ENCODE measurements around the gene NUP188.

The NUP188 gene

DNA sequence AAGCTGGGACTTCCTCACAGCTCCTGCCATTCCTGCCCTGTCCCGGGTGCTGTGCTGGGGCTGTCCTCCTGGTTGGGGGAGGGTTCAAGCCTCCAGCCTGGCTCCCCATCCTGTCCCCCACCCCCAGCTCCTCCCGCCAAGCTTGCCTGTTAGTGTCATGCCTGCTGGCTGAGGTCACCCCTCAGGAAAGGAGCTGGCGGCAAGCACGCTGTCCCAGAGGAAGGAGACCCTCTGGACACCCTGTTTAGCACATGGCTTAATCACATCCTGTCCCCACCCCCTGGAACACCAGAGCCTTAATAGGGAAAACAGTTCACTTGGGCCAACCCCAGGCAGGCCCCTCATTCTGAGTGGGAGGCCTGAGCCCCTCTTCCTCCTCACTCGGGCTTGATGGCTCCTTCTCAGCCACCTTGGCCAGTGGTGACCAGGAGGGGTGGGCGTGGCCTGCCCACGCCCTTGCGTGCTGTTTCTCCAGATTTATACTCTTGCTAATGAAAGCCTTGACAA, 35.9 kb upstream of the NUP188 start:
- TF ChIP-seq FOXP2 (optimal IDR thresholded peaks at IDR 0.05; ENCODE audit: control extremely low read depth, extremely low read length, insufficient read depth) (no peak), POLR2AphosphoS5 (IDR thresholded peaks at IDR 0.05; ENCODE audit: borderline replicate concordance, low read depth, low read length) (no peak), EZH2 (IDR thresholded peaks at IDR 0.05) (no peak)
- Histone ChIP-seq H3K27ac (no peak overlapping the region), H3K36me3 (ENCODE audit: insufficient read depth, low read length) (peaks cover 21% of the 10 kb centered on the region; the same call in 1 of the 2 replicates), H3K9ac (ENCODE audit: insufficient read length) (no peak overlapping the region), H3K9me3 (ENCODE audit: low read depth, low read length) (no peaks in the 10 kb centered on the region), H3K4me3 (no peak overlapping the region)
- no peak for DNase-seq (ENCODE audit: low read depth, low spot score)

GRCh38 chr9:128912270-128912853, 35.1 kb upstream of the NUP188 start:
- Histone ChIP-seq H3K4me3 (no peak overlapping the region), H3K9ac (ENCODE audit: insufficient read length) (no peak overlapping the region), H3K36me3 (ENCODE audit: insufficient read depth, low read length) (peaks cover 18% of the 10 kb centered on the region; the same call in 1 of the 2 replicates), H3K9me3 (ENCODE audit: low read depth, low read length) (no peaks in the 10 kb centered on the region), H3K27ac (no peak overlapping the region)
- TF ChIP-seq FOXP2 (optimal IDR thresholded peaks at IDR 0.05; ENCODE audit: control extremely low read depth, extremely low read length, insufficient read depth) (no peak), POLR2AphosphoS5 (IDR thresholded peaks at IDR 0.05; ENCODE audit: borderline replicate concordance, low read depth, low read length) (no peak), EZH2 (IDR thresholded peaks at IDR 0.05) (no peak)
- no peak for DNase-seq (ENCODE audit: low read depth, low spot score)

DNA sequence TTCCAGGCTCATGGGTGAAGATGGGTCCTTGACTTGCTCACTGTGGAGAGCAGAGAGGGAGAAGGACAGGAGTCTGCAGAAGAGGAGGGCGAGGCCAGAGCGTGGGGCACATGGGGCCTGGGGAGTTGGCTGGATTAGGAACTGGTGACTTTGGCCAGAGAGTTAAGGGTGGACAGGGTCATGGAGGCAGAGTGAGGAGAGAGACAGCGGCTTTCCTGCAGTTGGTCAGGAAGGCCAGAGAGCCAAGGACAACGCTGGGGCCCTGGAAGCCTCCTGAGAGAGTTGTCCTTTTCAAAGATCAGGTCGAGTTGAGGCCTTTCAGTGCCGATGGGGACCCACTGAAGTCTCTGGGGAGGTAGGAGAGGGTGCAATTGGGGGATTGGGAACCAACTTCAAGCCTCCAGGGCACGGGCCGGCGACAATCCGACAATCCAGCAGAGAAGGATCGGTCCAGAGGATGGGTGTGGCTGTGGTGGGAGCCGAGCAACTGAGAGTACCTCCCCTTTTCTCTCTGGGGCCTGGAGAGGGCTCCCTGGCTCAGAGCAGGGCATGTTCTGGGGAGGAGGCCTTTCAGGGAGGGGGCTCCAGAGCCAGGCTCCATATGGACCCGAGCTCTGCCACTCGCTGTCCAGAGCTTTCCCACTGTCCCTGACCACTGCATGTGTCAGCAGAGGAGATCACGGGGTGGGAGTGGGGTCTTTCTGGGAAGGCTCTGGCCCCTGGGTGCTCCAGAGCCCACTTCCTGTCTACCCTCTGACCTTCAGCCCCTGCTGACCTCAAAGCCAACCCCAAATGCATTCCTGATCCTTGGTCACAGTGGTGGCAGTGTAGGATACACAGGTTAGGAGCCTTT, 34.2 kb upstream of the NUP188 start:
- DNase-seq (ENCODE audit: low read depth, low spot score): no peak
- H3K9me3 ChIP-seq (ENCODE audit: low read depth, low read length): no peaks in the 10 kb centered on the region
- no peak for TF ChIP-seq EZH2 (IDR thresholded peaks at IDR 0.05)
- H3K9ac ChIP-seq (ENCODE audit: insufficient read length): no peak overlapping the region
- H3K27ac ChIP-seq: no peak overlapping the region
- H3K4me3 ChIP-seq: no peak overlapping the region
- H3K36me3 ChIP-seq (ENCODE audit: insufficient read depth, low read length): peaks cover 16% of the 10 kb centered on the region; the same call in 1 of the 2 replicates

DNA sequence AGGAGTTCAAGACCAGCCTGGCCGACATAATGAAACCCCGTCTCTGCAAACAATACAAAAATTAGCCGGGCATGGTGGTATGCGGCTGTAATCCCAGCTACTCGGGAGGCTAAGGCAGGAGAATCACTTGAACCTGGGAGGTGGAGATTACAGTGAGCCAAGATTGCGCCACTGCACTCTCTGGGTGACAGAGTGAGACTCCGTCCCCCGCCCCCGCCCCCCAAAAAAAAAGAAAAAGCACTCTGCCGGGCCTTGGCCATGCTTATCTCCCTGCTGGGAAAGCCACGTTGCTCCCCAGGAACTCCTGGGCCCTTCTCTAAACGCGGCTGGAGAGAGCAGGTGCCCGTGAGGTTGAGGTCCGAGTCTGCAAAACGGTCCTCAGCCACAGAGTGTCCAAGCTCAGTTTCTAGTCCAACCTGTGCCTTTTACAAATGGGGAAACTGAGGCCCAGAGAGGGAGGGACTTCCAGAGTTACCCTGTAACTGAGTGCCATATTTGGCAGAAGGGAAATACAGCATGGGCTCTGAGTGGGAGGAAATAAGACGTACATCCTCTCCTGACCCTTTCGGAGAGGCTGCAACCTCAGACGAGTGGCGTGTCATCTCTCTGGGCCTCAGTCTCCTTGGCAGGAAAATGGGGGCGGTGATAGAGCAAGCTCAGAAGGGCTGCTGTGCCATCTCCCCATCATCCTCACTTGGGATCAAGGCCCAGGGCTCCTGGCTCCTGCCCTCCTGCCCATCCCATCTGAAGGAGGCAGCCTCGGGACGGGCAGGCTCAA, 33.3 kb upstream of the NUP188 start:
- DNase-seq (ENCODE audit: low read depth, low spot score): no peak
- H3K4me3 ChIP-seq: no peak overlapping the region
- TF ChIP-seq EZH2 (IDR thresholded peaks at IDR 0.05) (no peak), POLR2AphosphoS5 (IDR thresholded peaks at IDR 0.05; ENCODE audit: borderline replicate concordance, low read depth, low read length) (no peak), FOXP2 (optimal IDR thresholded peaks at IDR 0.05; ENCODE audit: control extremely low read depth, extremely low read length, insufficient read depth) (no peak)
- no peak overlapping the region for H3K27ac ChIP-seq
- H3K9me3 ChIP-seq (ENCODE audit: low read depth, low read length): no peaks in the 10 kb centered on the region
- no peak overlapping the region for H3K9ac ChIP-seq (ENCODE audit: insufficient read length)
- peaks cover 8% of the 10 kb centered on the region; the same call in 1 of the 2 replicates for H3K36me3 ChIP-seq (ENCODE audit: insufficient read depth, low read length)

DNA sequence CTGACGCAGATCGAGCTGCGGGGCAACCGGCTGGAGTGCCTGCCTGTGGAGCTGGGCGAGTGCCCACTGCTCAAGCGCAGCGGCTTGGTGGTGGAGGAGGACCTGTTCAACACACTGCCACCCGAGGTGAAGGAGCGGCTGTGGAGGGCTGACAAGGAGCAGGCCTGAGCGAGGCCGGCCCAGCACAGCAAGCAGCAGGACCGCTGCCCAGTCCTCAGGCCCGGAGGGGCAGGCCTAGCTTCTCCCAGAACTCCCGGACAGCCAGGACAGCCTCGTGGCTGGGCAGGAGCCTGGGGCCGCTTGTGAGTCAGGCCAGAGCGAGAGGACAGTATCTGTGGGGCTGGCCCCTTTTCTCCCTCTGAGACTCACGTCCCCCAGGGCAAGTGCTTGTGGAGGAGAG, 31.3 kb upstream of the NUP188 start:
- H3K4me3 ChIP-seq: no peak overlapping the region
- H3K36me3 ChIP-seq (ENCODE audit: insufficient read depth, low read length): peaks cover 7% of the 10 kb centered on the region; the same call in 1 of the 2 replicates
- no peak overlapping the region for H3K9ac ChIP-seq (ENCODE audit: insufficient read length)
- H3K9me3 ChIP-seq (ENCODE audit: low read depth, low read length): no peaks in the 10 kb centered on the region
- no peak for TF ChIP-seq EZH2 (IDR thresholded peaks at IDR 0.05)
- no peak for TF ChIP-seq POLR2AphosphoS5 (IDR thresholded peaks at IDR 0.05; ENCODE audit: borderline replicate concordance, low read depth, low read length)
- no peak for TF ChIP-seq FOXP2 (optimal IDR thresholded peaks at IDR 0.05; ENCODE audit: control extremely low read depth, extremely low read length, insufficient read depth)
- no peak for DNase-seq (ENCODE audit: low read depth, low spot score)
- no peak overlapping the region for H3K27ac ChIP-seq

- Histone ChIP-seq H3K36me3 (ENCODE audit: insufficient read depth, low read length) (peaks cover 7% of the 10 kb centered on the region; the same call in 1 of the 2 replicates), H3K4me3 (no peak overlapping the region), H3K27ac (peak overlapping the region; percentile 50; the same call in 1 of the 2 replicates), H3K9me3 (ENCODE audit: low read depth, low read length) (no peaks in the 10 kb centered on the region), H3K9ac (ENCODE audit: insufficient read length) (no peak overlapping the region)
- no peak for DNase-seq (ENCODE audit: low read depth, low spot score)
- TF ChIP-seq EZH2 (IDR thresholded peaks at IDR 0.05) (no peak), POLR2AphosphoS5 (IDR thresholded peaks at IDR 0.05; ENCODE audit: borderline replicate concordance, low read depth, low read length) (no peak), FOXP2 (optimal IDR thresholded peaks at IDR 0.05; ENCODE audit: control extremely low read depth, extremely low read length, insufficient read depth) (no peak)
Observed at GRCh38 chr9:128916745-128917144, 30.8 kb upstream of the NUP188 start.

DNA sequence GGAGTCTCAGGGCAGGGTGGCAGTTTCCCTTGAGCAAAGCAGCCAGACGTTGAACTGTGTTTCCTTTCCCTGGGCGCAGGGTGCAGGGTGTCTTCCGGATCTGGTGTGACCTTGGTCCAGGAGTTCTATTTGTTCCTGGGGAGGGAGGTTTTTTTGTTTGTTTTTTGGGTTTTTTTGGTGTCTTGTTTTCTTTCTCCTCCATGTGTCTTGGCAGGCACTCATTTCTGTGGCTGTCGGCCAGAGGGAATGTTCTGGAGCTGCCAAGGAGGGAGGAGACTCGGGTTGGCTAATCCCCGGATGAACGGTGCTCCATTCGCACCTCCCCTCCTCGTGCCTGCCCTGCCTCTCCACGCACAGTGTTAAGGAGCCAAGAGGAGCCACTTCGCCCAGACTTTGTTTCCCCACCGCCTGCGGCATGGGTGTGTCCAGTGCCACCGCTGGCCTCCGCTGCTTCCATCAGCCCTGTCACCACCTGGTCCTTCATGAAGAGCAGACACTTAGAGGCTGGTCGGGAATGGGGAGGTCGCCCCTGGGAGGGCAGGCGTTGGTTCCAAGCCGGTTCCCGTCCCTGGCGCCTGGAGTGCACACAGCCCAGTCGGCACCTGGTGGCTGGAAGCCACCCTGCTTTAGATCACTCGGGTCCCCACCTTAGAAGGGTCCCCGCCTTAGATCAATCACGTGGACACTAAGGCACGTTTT, 30.2 kb upstream of the NUP188 start:
- peak overlapping the region; percentile 50; the same call in 1 of the 2 replicates for H3K27ac ChIP-seq
- TF ChIP-seq POLR2AphosphoS5 (IDR thresholded peaks at IDR 0.05; ENCODE audit: borderline replicate concordance, low read depth, low read length) (no peak), EZH2 (IDR thresholded peaks at IDR 0.05) (no peak), FOXP2 (optimal IDR thresholded peaks at IDR 0.05; ENCODE audit: control extremely low read depth, extremely low read length, insufficient read depth) (no peak)
- no peak overlapping the region for H3K4me3 ChIP-seq
- H3K9ac ChIP-seq (ENCODE audit: insufficient read length): no peak overlapping the region
- H3K9me3 ChIP-seq (ENCODE audit: low read depth, low read length): no peaks in the 10 kb centered on the region
- DNase-seq (ENCODE audit: low read depth, low spot score): no peak
- peaks cover 7% of the 10 kb centered on the region; the same call in 1 of the 2 replicates for H3K36me3 ChIP-seq (ENCODE audit: insufficient read depth, low read length)

Data from SK-N-MC (cell line).